ENCODE results near the gene SNX18. TPM values are rescaled to one million over a fixed set of nuclear protein-coding genes. Genes with fewer than 3 reads are reported as not detected.

SNX18 gene
- total and polyA plus RNA-seq, 2 experiments from 2014 or later = 4.7 to 33.0 TPM

- TF ChIP-seq ZNF462 (CRISPR knock-in tag; IDR thresholded peaks at IDR 0.05) (no peak), EZH2 (IDR thresholded peaks at IDR 0.05; ENCODE audit: low read depth, unreplicated experiment) (no peak), CTCF (conservative IDR thresholded peaks at IDR 0.05; ENCODE audit: low read depth in 2 of 2) (no peak), NANOG (IDR thresholded peaks at IDR 0.05; ENCODE audit: borderline replicate concordance) (no peak), STAT1 (IDR thresholded peaks at IDR 0.05; ENCODE audit: unreplicated experiment) (no peak), POLR2AphosphoS5 (IDR thresholded peaks at IDR 0.05; ENCODE audit: low read depth) (no peak), ZNF114 (CRISPR knock-in tag; IDR thresholded peaks at IDR 0.05) (no peak)
Measured at GRCh38 chr5:54518146-54518817, 723 bp downstream of the SNX18 start (continued).

All from GM23338 (cell line).